Esophagus muscularis mucosa (tissue), 4 donors: Measurements from ENCODE around the gene IGF2BP1.

Source experiments
- CTCF ChIP-seq, 3 experiments: fragments of 200-600 bp in 2 of 3; fragments of 450-650 bp in 1 of 3; sonication (generic) in 2 of 3; IDR thresholded peaks; one replicate each; pipeline ENCODE4 v1.5.1; 2017 to 2019; ENCODE audit warnings: antibody characterized with exemption in 3 of 3, mild to moderate bottlenecking in 2 of 3, moderate library complexity in 1 of 3
- EP300 ChIP-seq: sonication (generic); formaldehyde crosslinking; IDR thresholded peaks from one replicate; pipeline ENCODE4 v1.6.1; 2017; ENCODE audit warnings: antibody characterized with exemption
- POLR2A ChIP-seq: fragments of 450-650 bp; IDR thresholded peaks from one replicate; pipeline ENCODE4 v1.6.1; 2017; ENCODE audit warnings: antibody characterized with exemption, moderate library complexity, mild to moderate bottlenecking, low read depth
- POLR2AphosphoS5 ChIP-seq, 2 donors: sonication (generic); formaldehyde crosslinking; IDR thresholded peaks; one replicate each; pipeline ENCODE4 v1.6.1; 2017; ENCODE audit warnings: antibody characterized with exemption in 2 of 2

- TF ChIP-seq POLR2AphosphoS5 (IDR thresholded peaks at IDR 0.05) (no peak), CTCF (IDR thresholded peaks at IDR 0.05) (no peak), POLR2A (no peak), EP300 (no peak)
Measured at GRCh38 chr17:49078248-49078647, 81.1 kb downstream of the IGF2BP1 start.
